GM12874 (cell line): ENCODE measurements around the gene RET.
A peak's percentile ranks its signal among the peaks of the same experiment; 100 is the strongest.

Experiments
- TF ChIP-seq, protein P1 (sequence below): IDR thresholded peaks from 2 replicates; pipeline ENCODE4 v1.5.1; 2011; ENCODE audit warnings: low read depth, mild to moderate bottlenecking, control low read depth, low read length, moderate library complexity; ENCODE audit not compliant: insufficient read depth

The RET gene

DNA sequence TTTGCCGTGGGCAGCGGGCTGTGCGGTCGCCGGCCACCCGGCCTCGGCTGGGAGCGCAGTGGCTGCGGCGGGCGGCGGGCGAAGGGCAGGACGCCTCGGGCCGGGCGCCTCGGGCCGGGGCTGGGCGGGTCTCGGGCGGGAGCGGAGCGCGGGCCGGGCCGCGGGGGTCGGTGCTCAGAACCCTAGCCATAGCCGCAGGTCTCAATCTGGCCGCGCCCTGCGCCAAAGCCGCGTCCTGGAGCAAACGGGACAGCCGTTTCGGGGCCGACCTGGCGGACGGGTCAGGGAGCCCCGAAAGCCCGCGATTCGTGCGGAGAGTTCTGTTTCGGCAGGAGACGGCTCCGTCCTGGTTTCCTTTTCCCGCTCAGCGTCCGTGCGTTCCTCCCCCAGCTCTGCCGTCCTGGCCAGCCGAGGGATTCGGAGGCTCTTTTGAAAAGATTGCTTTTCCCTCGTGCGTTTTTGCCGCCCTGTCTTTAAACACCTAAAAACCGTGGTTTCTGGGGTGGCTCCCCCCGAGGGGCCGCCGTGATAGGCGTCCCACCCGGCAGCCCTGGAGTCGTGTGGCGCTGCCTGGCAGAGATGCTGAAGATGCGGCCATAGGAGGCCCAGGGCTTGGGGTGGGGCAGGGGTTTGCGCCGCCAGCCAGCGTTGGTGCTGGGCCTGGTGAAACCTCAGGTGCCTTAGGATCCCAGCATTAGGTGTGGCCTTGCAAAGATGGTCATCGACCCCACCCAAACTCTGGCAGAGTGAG, 727 bp downstream of the RET start:
- TF ChIP-seq, protein P1, sequence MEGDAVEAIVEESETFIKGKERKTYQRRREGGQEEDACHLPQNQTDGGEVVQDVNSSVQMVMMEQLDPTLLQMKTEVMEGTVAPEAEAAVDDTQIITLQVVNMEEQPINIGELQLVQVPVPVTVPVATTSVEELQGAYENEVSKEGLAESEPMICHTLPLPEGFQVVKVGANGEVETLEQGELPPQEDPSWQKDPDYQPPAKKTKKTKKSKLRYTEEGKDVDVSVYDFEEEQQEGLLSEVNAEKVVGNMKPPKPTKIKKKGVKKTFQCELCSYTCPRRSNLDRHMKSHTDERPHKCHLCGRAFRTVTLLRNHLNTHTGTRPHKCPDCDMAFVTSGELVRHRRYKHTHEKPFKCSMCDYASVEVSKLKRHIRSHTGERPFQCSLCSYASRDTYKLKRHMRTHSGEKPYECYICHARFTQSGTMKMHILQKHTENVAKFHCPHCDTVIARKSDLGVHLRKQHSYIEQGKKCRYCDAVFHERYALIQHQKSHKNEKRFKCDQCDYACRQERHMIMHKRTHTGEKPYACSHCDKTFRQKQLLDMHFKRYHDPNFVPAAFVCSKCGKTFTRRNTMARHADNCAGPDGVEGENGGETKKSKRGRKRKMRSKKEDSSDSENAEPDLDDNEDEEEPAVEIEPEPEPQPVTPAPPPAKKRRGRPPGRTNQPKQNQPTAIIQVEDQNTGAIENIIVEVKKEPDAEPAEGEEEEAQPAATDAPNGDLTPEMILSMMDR: no peak

DNA sequence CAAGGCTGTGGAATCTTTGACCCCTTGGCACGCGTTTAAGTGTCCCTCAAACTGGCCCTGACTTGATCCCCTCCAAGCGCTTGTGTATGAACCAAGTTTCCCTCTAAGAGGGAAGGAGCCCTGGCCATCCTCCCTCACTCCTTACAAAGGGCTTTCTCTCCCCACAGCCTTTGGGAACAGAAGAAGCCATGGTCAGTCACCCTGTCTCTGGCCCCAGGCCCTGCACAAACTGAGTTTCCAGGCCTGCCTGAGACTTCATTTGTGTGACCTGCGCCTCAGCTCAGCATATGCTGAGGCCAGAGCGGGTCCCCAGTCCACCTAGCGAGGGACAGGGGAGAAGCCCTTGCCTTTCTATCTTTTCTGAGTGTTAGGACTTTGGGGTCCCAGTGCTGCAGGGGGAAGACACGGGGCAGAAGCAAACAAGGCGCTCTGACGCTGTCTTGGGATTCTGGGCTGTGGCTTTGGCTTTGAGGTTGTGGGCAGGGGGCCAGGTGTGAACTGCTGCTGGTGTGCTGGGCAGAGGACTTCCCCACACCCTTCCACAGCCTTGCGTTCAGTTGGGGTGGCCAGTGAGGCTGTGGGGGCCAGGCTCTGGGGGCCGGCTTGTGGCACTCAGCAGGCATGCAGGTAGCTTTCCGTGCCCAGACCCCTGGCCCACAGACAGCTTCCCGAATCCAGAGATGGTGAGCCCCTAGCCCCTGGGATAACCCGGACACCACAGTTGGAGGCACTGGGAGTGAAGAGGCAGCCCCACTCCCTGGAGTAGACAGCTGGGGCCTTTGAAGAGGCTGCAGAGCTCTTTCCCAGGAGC, 1.5 kb downstream of the RET start:
- TF ChIP-seq, protein P1: no peak

DNA sequence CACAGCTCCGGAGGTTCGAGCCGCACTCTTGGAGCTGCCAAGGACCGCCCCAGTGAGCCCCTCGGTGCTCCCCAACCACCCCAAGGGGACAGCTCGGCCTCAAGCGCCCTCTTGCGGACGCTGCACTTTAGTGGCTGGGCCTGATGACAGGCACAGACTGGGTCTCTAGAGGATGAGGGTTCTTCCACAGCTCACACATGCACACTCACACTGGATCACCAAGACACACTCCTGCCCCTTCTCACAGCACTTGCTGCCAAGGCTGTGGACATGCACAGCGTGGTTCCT, 2.1 kb downstream of the RET start:
- TF ChIP-seq, protein P1: peak; percentile 56

DNA sequence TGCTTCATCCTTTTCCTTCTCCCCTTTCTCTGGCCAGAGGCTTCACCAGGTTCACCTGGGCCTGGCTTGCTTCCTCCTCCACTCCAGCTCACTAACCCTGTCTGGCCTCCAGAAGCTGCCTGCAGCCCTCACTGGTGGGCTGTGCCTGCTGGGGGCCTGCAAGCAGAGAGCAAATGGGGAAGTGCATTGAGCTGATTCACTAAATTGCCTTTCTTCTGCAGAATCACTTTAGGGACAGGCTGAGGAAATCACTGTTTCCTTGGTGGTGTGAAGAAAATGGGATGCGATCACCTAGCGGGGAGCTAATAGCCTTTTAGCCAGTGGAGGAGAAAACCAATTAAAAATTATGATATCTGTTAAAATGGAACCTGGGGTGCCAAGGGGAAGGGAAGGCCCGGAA, 3.0 kb downstream of the RET start:
- TF ChIP-seq, protein P1: no peak

DNA sequence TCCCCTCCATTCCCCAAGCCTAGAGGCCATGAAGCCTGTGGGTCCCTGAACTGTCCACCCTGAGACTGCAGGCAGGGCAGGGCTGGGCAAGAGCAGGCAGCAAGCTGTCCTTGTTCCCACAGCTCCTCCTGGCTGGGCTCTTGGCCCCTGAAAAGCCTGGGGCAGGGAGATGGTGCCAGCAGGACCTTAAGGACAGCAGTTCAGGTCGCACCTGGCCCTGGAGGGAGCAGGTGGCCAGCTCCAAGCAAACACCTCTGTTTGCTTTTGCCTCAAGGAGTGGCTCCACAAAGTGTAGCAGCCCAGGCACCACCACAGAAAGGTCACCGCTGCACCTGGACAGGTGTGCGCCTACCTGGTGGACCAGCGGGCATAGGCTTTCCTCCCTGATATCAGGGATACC, 5.2 kb downstream of the RET start:
- TF ChIP-seq, protein P1: no peak

DNA sequence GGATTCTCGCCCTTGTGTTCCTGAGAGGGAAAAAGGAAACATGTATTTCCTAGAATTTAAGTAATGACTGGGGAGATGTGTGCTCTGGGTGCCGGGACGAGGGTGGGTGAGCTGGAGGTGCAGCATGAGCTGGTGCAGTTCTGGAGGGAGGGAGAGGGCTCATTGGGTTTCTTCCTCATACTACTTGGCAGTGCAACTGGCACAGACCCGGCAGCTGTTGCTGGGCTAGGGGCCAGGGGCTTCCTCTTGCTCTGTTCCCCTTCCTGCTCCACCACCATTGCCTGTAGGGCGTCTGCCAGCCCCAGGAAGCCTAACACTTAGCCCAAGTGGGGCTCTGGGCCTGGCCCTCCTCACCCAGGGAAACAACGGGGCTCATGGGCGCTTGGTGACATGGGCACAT, 5.9 kb downstream of the RET start:
- TF ChIP-seq, protein P1: no peak

DNA sequence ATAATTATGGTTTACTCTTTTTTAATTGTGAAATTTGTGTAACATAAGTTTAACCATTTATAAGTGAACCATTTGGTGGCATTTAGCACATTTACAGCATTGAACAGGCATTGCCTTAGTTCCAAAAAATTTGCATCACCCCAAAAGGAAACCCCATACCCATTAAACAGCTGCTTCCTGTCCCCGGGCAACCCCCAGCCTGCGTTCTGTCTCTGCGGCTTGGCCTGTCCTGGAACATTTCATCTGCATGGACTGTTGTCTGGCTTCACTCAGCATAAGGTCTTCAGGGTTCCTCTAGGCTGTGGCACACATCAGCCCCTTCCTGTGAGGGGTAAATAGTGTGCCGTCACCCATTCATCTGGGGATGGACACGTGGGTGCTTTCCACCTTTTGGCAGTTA, 6.9 kb downstream of the RET start:
- TF ChIP-seq, protein P1: no peak
